HepG2 (cell line): ENCODE measurements around the gene MRS2. TPM values are rescaled to one million over a fixed set of nuclear protein-coding genes. Genes with fewer than 3 reads are reported as not detected.
"Not testable (repeated sequence)": the region's sequence is repeated elsewhere in the genome, so short reads cannot be mapped to it uniquely, and the experiment has no call there.

ENCODE experiments used
- ATAC-seq: fragments of 200-7000 bp; cut with Tn5 transposase; 3 replicates; pipeline ENCODE4 v1.9.1; 2020; ENCODE audit warnings: mild to moderate bottlenecking, moderate library complexity
- BruUV-seq: library from RNA; stranded (reverse); fragments of 400-500 nt; replicated peaks from 2 replicates; lab custom pipeline; 2021; lab: Mats Ljungman, UMichigan
- CTCF ChIA-PET: fragments of 300-600 bp; formaldehyde crosslinking; extraction: SDS; loops from one replicate; lab custom pipeline; 2021; ENCODE audit warnings: low total read pairs, inconsistent platforms, low intra/inter-chr PET ratio; lab: Yijun Ruan, JAX
- POLR2A ChIA-PET: fragments of 350-600 bp; sonication (Branson Sonifier 250); formaldehyde crosslinking; loops from one replicate; lab custom pipeline; 2020; ENCODE audit warnings: antibody characterized with exemption, inconsistent platforms; lab: Yijun Ruan, JAX
- DNase-seq: peaks from one replicate; pipeline ENCODE4 v3.0.0-alpha.2; 2015; ENCODE audit warnings: low spot score
- FAIRE-seq: peaks from 3 replicates; lab custom pipeline; 2011; peaks lifted over from hg19 to GRCh38; lab: Jason Lieb, UNC
- H2AFZ ChIP-seq: one replicate; pipeline ENCODE4 v1.6.1; 2011; ENCODE audit warnings: low read length, inconsistent platforms
- H3K27ac ChIP-seq: fragments of 300-600 bp; 3 replicates; pipeline ENCODE4 v1.8.0; 2011; ENCODE audit warnings: mixed run types, mild to moderate bottlenecking, mixed read lengths, low read length, inconsistent platforms; ENCODE audit not compliant: insufficient read depth; ENCODE audit errors: extremely low read length
- H3K27me3 ChIP-seq, 2 experiments: fragments of 200-600 bp in 1 of 2; 2 replicates in 1 of 2; 3 replicates in 1 of 2; pipeline versions ENCODE4 v1.6.0 to v1.8.0; 2011; ENCODE audit warnings: low read length in 2 of 2, mild to moderate bottlenecking in 2 of 2, moderate library complexity in 2 of 2, inconsistent platforms in 1 of 2; ENCODE audit not compliant: insufficient read depth in 2 of 2, control insufficient read depth in 1 of 2
- H3K36me3 ChIP-seq, 2 experiments: fragments of 200-600 bp in 1 of 2; replicated peaks in 1 of 2; 2 replicates in 1 of 2; 3 replicates in 1 of 2; pipeline versions ENCODE4 v1.5.1 to v1.8.0; 2011; ENCODE audit warnings: low read length in 2 of 2, inconsistent platforms in 1 of 2; ENCODE audit not compliant: insufficient read depth in 2 of 2, control insufficient read depth in 1 of 2
- H3K4me1 ChIP-seq: 2 replicates; pipeline ENCODE4 v1.5.1; 2012; ENCODE audit warnings: low read length, inconsistent platforms; ENCODE audit not compliant: insufficient read depth
- H3K4me2 ChIP-seq: 2 replicates; pipeline ENCODE4 v1.6.0; 2011; ENCODE audit warnings: low read depth, low read length, inconsistent platforms
- H3K4me3 ChIP-seq, 3 experiments: fragments of 200-600 bp in 1 of 3; sonication (generic), shearing (Covaris generic) in 1 of 3; replicated peaks in 1 of 3; 2 replicates each; pipeline ENCODE4 v1.5.1; 2011 to 2016; ENCODE audit warnings: low read length in 3 of 3, inconsistent platforms in 2 of 3, low read depth in 2 of 3, mild to moderate bottlenecking in 2 of 3, control low read depth in 1 of 3, mixed read lengths in 1 of 3; ENCODE audit not compliant: insufficient read depth in 1 of 3
- H3K79me2 ChIP-seq: one replicate; pipeline ENCODE4 v1.6.1; 2011; ENCODE audit warnings: low read length, inconsistent platforms; ENCODE audit not compliant: insufficient read depth
- H3K9ac ChIP-seq: 2 replicates; pipeline ENCODE4 v1.6.0; 2011; ENCODE audit warnings: mild to moderate bottlenecking, low read depth, low read length, inconsistent platforms; ENCODE audit not compliant: insufficient read depth
- H3K9me3 ChIP-seq: 2 replicates; pipeline ENCODE4 v1.5.1; 2012; ENCODE audit warnings: mild to moderate bottlenecking, low read length
- H4K20me1 ChIP-seq: 2 replicates; pipeline ENCODE4 v1.6.0; 2011; ENCODE audit warnings: inconsistent platforms, mild to moderate bottlenecking, low read length, moderate library complexity; ENCODE audit not compliant: insufficient read depth
- AGO2 ChIP-seq: fragments of 200-400 bp; formaldehyde crosslinking; optimal IDR thresholded peaks from 2 replicates; pipeline ENCODE3; 2017; ENCODE audit warnings: mild to moderate bottlenecking, low read depth, low read length, moderate library complexity
- ATF1 ChIP-seq: IDR thresholded peaks from 2 replicates; pipeline ENCODE4 v1.6.1; 2016; ENCODE audit warnings: mild to moderate bottlenecking, control low read depth
- MIER2 ChIP-seq: IDR thresholded peaks from 2 replicates; pipeline ENCODE4 v1.6.1; 2016; ENCODE audit warnings: missing biosample characterization, missing genetic modification reagents
- RFX1 ChIP-seq: fragments of 450-650 bp; IDR thresholded peaks from 2 replicates; pipeline ENCODE4 v1.6.1; 2017
- SOX13 ChIP-seq, 3 experiments: fragments of 450-650 bp in 1 of 3; sonication (generic) in 1 of 3; formaldehyde crosslinking in 1 of 3; IDR thresholded peaks in 2 of 3; conservative IDR thresholded peaks in 1 of 3; 2 replicates each; pipeline versions ENCODE4 v1.5.0 to v1.6.1; 2016 to 2020; ENCODE audit warnings: antibody characterized with exemption in 1 of 3, mild to moderate bottlenecking in 1 of 3, missing compliant biosample characterization in 1 of 3, missing genetic modification reagents in 1 of 3, moderate library complexity in 1 of 3
- ZBTB33 ChIP-seq: sonication (generic); formaldehyde crosslinking; IDR thresholded peaks from 2 replicates; pipeline ENCODE4 v1.4.0; 2020; ENCODE audit warnings: missing genetic modification reagents
- ZNF768 ChIP-seq: sonication (generic); formaldehyde crosslinking; IDR thresholded peaks from 2 replicates; pipeline ENCODE4 v1.4.0; 2020; ENCODE audit warnings: missing genetic modification reagents
- WGBS: methylation state at CpG from one replicate; pipeline ENCODE4 v1.1.6; 2017; ENCODE audit warnings: low lambda C conversion rate; 5-methylcytosine and 5-hydroxymethylcytosine counted together
- in situ Hi-C: cut with HindIII; loops from 2 replicates; pipeline ENCODE4 v1.10.0; 2017; ENCODE audit warnings: low pct_unique_long_range_greater_than_20kb; ENCODE audit not compliant: extremely low pct_ligation_motif_present
- intact Hi-C: fragments of 100-400 bp; cut with micrococcal nuclease; formaldehyde crosslinking; loops from one replicate; pipeline ENCODE4 v1.10.0; 2022; ENCODE audit not compliant: unreplicated experiment
- polyA plus RNA-seq, 8 experiments: library from polyadenylated mRNA; depleted of rRNA in 3 of 8; stranded (reverse) in 7 of 8; unstranded in 1 of 8; fragments of >200 nt; fragmentation: Illumina TruSeq in 4 of 8; extraction: Trizol in 4 of 8; gene quantifications; 2 replicates each; pipeline versions ENCODE4 v1.2.1 to v1.2.3, GENCODE V29; 2011 to 2016; ENCODE audit warnings: low read depth in 4 of 8, missing spikeins in 1 of 8, mixed read lengths in 1 of 8; ENCODE audit not compliant: insufficient read depth in 1 of 8
- total RNA-seq, 5 experiments: library from RNA; depleted of rRNA; stranded (reverse); fragments of >200 nt; fragmentation: Illumina TruSeq; extraction: Trizol; gene quantifications; 2 replicates each; pipeline ENCODE4 v1.2.3, GENCODE V29; 2016; ENCODE audit warnings: low read depth in 1 of 5

MRS2 gene
- total and polyA plus RNA-seq, 2 of the 13 experiments (the other 11 are each of a cell fraction or from before 2014, with no cell fraction given) = 31.1 to 83.8 TPM

DNA sequence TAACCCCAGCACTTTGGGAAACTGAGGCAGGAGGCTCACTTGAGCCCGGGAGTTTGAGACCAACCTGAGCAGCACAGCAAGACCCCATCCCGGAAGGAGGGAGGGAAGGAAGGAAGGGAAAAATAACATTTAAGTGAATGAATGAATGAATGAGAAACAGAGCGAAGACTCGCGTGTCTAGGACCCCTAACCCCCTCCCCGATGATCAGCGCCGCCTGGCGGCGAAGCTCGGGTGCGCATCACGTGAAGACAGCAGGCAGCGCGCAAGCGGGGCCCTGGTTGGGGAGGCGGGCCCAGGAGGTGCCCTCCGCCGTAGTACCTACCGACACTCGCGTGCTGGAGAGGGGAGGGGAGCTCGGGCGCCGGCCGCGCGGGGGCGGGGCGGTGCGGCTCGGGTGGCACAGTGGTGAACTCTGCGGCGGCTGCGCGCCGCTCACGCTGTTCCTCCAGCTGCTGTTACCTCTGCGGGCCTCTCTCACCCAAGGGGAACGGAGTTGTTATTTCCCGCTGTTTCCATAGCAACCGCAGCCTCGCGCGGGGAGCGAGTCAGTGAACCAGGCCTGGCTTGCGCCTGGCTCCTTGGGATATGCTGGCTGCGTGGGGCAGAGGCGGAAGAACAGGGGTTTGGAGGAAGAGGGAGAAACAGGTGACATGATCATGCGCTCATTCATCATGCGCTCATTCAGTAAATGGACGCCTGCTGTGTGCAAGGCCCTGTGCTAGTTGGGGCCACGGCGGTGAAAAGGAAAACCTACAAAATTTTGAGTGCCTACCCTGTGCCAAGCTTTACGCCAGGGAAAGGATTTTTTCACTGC lies 42.9 kb upstream of the MRS2 start:
- Histone ChIP-seq H3K4me2 (no peak overlapping the region), H2AFZ (no peak overlapping the region), H3K9me3 (no peaks in the 10 kb centered on the region), H3K4me3 (no peak overlapping the region), H4K20me1 (peaks cover 3% of the 10 kb centered on the region; the same call in 1 of the 2 replicates), H3K4me1 (peaks cover 26% of the 10 kb centered on the region), H3K36me3 (no peaks in the 10 kb centered on the region; a peak in 1 of 5 replicates), H3K9ac (no peak overlapping the region), H3K27me3 (no peaks in the 10 kb centered on the region; a peak in 1 of 5 replicates), H3K27ac (peak overlapping the region; percentile 11), H3K79me2 (peaks cover 36% of the 10 kb centered on the region)
- intact Hi-C loops = no loop called here
- ATAC-seq (no peak), DNase-seq (no peak), FAIRE-seq (no peak)
- ChIA-PET POLR2A (interaction anchor here (1.2 kb wide), 1 partner anchor 23 kb away, joined by 5 read pairs; no protein-coding TSS in a partner anchor), CTCF (no interaction called here)
- no TSS peak for BruUV-seq
- in situ Hi-C loops = no loop called here
- TF ChIP-seq SOX13 (IDR thresholded peaks at IDR 0.05) = no peak
- TF ChIP-seq SOX13 (CRISPR knock-in tag; conservative IDR thresholded peaks at IDR 0.05 in 1 of 2, IDR thresholded peaks at IDR 0.05 in 1 of 2) = no peak
- peak; percentile 33; the same call in 1 of the 2 replicates for TF ChIP-seq RFX1
- peak; percentile 26; the same call in 1 of the 2 replicates for TF ChIP-seq ZNF768 (CRISPR knock-in tag)
- TF ChIP-seq ZBTB33 (CRISPR knock-in tag) = peak; percentile 78
- TF ChIP-seq AGO2 = peak; percentile 49
- no peak for TF ChIP-seq MIER2 (CRISPR knock-in tag)
- no peak for TF ChIP-seq ATF1 (CRISPR knock-in tag)
- WGBS = 97% methylated on average over 55 of the region's 55 CpGs

- ATAC-seq, H3K4me2 ChIP-seq, H4K20me1 ChIP-seq, FAIRE-seq, H3K36me3 ChIP-seq, H2AFZ ChIP-seq, H3K9me3 ChIP-seq, in situ Hi-C loops, CTCF ChIA-PET, DNase-seq, H3K4me3 ChIP-seq, H3K27me3 ChIP-seq, BruUV-seq, intact Hi-C loops, H3K9ac ChIP-seq: not testable (repeated sequence)
- peak overlapping the region; percentile 15 for H3K27ac ChIP-seq
- 73% methylated on average over 5 of the region's 5 CpGs for WGBS
- H3K79me2 ChIP-seq = peaks cover 11% of the 10 kb centered on the region
- POLR2A ChIA-PET = interaction anchor here (0.8 to 0.9 kb wide), 3 partner anchors 18 to 21 kb away, joined by 3 to 4 read pairs (median 4); no protein-coding TSS in a partner anchor
- peaks cover 15% of the 10 kb centered on the region for H3K4me1 ChIP-seq
These were observed 40.4 kb upstream of the MRS2 start for GRCh38 chr6:24362363-24362762.
